AML-193 (cell line): ENCODE data around the gene SMG1.
"Not testable (repeated sequence)": the region's sequence is repeated elsewhere in the genome, so short reads cannot be mapped to it uniquely, and the experiment has no call there.

ENCODE experiments used
- DNase-seq, 2 experiments: peaks; one replicate each; lab custom pipeline; 2025; lab: John Stamatoyannopoulos, UW

Gene SMG1

GRCh38 chr16:18933501-18933900 lies 7.3 kb upstream of the SMG1 start:
- DNase-seq, result no peak

GRCh38 chr16:18932243-18932987 lies 6.2 kb upstream of the SMG1 start:
- no peak for DNase-seq

GRCh38 chr16:18931756-18932155 lies 5.5 kb upstream of the SMG1 start:
- no peak for DNase-seq

GRCh38 chr16:18930095-18930494 lies 3.9 kb upstream of the SMG1 start:
- not testable (repeated sequence) for DNase-seq

GRCh38 chr16:18928073-18928472 lies 1.9 kb upstream of the SMG1 start:
- DNase-seq, result not testable (repeated sequence)

- DNase-seq, result peak; percentile 4 to 7
Observed at GRCh38 chr16:18925215-18925985, 808 bp downstream of the SMG1 start.

- not testable (repeated sequence) for DNase-seq
Observed at GRCh38 chr16:18923935-18924334, 2.3 kb downstream of the SMG1 start.

- peak in 1 of 2 experiments; percentile 1 for DNase-seq
Observed at GRCh38 chr16:18923124-18923523, 3.1 kb downstream of the SMG1 start.

- not testable (repeated sequence) for DNase-seq
Observed at GRCh38 chr16:18909585-18909984, 16.6 kb downstream of the SMG1 start.

- not testable (repeated sequence) for DNase-seq
Observed at GRCh38 chr16:18908716-18909115, 17.5 kb downstream of the SMG1 start.

GRCh38 chr16:18902778-18903177 lies 23.4 kb downstream of the SMG1 start:
- not testable (repeated sequence) for DNase-seq

GRCh38 chr16:18902044-18902443 lies 24.2 kb downstream of the SMG1 start:
- not testable (repeated sequence) for DNase-seq

- not testable (repeated sequence) for DNase-seq
Observed at GRCh38 chr16:18901194-18901593, 25.0 kb downstream of the SMG1 start.

GRCh38 chr16:18884456-18884855 lies 41.8 kb downstream of the SMG1 start:
- not testable (repeated sequence) for DNase-seq

GRCh38 chr16:18877734-18878133 lies 48.5 kb downstream of the SMG1 start:
- DNase-seq, result not testable (repeated sequence)

- not testable (repeated sequence) for DNase-seq
Observed at GRCh38 chr16:18877259-18877658, 48.9 kb downstream of the SMG1 start.

- not testable (repeated sequence) for DNase-seq
Observed at GRCh38 chr16:18876301-18876700, 49.9 kb downstream of the SMG1 start.

GRCh38 chr16:18869043-18869771 lies 57.0 kb downstream of the SMG1 start:
- not testable (repeated sequence) for DNase-seq

GRCh38 chr16:18866277-18866823 lies 59.9 kb downstream of the SMG1 start:
- not testable (repeated sequence) for DNase-seq

GRCh38 chr16:18862891-18863290 lies 63.3 kb downstream of the SMG1 start:
- DNase-seq, result not testable (repeated sequence)

- no peak for DNase-seq
Observed at GRCh38 chr16:18855196-18855595, 71.0 kb downstream of the SMG1 start.

- DNase-seq, result no peak
Observed at GRCh38 chr16:18853694-18854093, 72.5 kb downstream of the SMG1 start.
